Caco-2 (cell line): ENCODE measurements around the gene CHCHD1. TPM values are rescaled to one million over a fixed set of nuclear protein-coding genes. Genes with fewer than 3 reads are reported as not detected.

Experiments
- BruUV-seq: library from RNA; stranded (reverse); fragments of 400-500 nt; replicated peaks from 2 replicates; lab custom pipeline; 2021; lab: Mats Ljungman, UMichigan
- CTCF ChIA-PET: fragments of 300-600 bp; sonication (Branson Sonifier 250); formaldehyde crosslinking; loops from one replicate; lab custom pipeline; 2022; ENCODE audit warnings: antibody characterized with exemption; lab: Charles Lee
- POLR2A ChIA-PET: fragments of 300-600 bp; sonication (Branson Sonifier 250); formaldehyde crosslinking; loops from one replicate; lab custom pipeline; 2022; ENCODE audit warnings: antibody characterized with exemption; lab: Charles Lee
- DNase-seq, 2 experiments: peaks; one replicate each; pipeline versions ENCODE4 v3.0.0 to v3.0.0-alpha.2; 2020 to 2022
- H3K27me3 ChIP-seq: replicated peaks from 2 replicates; pipeline ENCODE4 v1.6.0; 2011; ENCODE audit warnings: low read length; ENCODE audit not compliant: control insufficient read depth, insufficient read depth
- H3K36me3 ChIP-seq: 2 replicates; pipeline ENCODE4 v1.5.1; 2011; ENCODE audit warnings: low read length; ENCODE audit not compliant: control insufficient read depth, insufficient read depth
- H3K4me1 ChIP-seq: fragments of 250-450 bp; sonication (Bioruptor Pico); 2 replicates; pipeline ENCODE4 v1.5.1; 2020; ENCODE audit warnings: mild to moderate bottlenecking
- H3K4me3 ChIP-seq: 2 replicates; pipeline ENCODE4 v1.5.1; 2011; ENCODE audit warnings: low read depth, mild to moderate bottlenecking, control low read depth, low read length
- H3K9me3 ChIP-seq: fragments of 250-450 bp; sonication (Bioruptor Pico); 2 replicates; pipeline ENCODE4 v1.5.1; 2020; ENCODE audit warnings: mild to moderate bottlenecking, moderate library complexity
- H3K27ac Mint-ChIP-seq: one replicate; pipeline ENCODE4 v1.8.0; 2022; ENCODE audit warnings: mixed read lengths; ENCODE audit not compliant: unreplicated experiment
- H3K27me3 Mint-ChIP-seq: one replicate; pipeline ENCODE4 v1.8.0; 2022; ENCODE audit warnings: mixed read lengths; ENCODE audit not compliant: insufficient read depth, unreplicated experiment
- H3K36me3 Mint-ChIP-seq: one replicate; pipeline ENCODE4 v1.8.0; 2022; ENCODE audit warnings: mild to moderate bottlenecking, mixed read lengths; ENCODE audit not compliant: insufficient read depth, unreplicated experiment
- H3K4me1 Mint-ChIP-seq: one replicate; pipeline ENCODE4 v1.8.0; 2022; ENCODE audit warnings: low read depth, mixed read lengths; ENCODE audit not compliant: unreplicated experiment
- H3K4me3 Mint-ChIP-seq: one replicate; pipeline ENCODE4 v1.8.0; 2022; ENCODE audit warnings: mild to moderate bottlenecking, moderate library complexity, mixed read lengths; ENCODE audit not compliant: unreplicated experiment
- H3K9me3 Mint-ChIP-seq: one replicate; pipeline ENCODE4 v1.8.0; 2022; ENCODE audit warnings: mixed read lengths; ENCODE audit not compliant: unreplicated experiment
- CTCF ChIP-seq, 2 experiments: fragments of 200-600 bp in 1 of 2; IDR thresholded peaks; 1 replicate in 1 of 2; 2 replicates in 1 of 2; pipeline versions ENCODE4 v1.5.1 to v1.8.0; 2011 to 2022; ENCODE audit warnings: antibody characterized with exemption in 1 of 2, control low read depth in 1 of 2, inconsistent platforms in 1 of 2, low read depth in 1 of 2, low read length in 1 of 2, mild to moderate bottlenecking in 1 of 2, moderate library complexity in 1 of 2; ENCODE audit not compliant: insufficient read depth in 1 of 2, severe bottlenecking in 1 of 2, unreplicated experiment in 1 of 2
- intact Hi-C: fragments of 100-400 bp; cut with micrococcal nuclease; formaldehyde crosslinking; loops from one replicate; pipeline ENCODE4 v1.10.0; 2022; ENCODE audit not compliant: unreplicated experiment
- total RNA-seq: library from RNA; stranded (reverse); gene quantifications from 2 replicates; pipeline ENCODE4 v1.2.3, GENCODE V29; 2022

CHCHD1 gene
- total RNA-seq, 1 experiment from 2014 or later = 44.1 TPM

GRCh38 chr10:73796766-73797165, 14.9 kb downstream of the CHCHD1 start:
- Histone ChIP-seq H3K4me3 (no peak overlapping the region), H3K36me3 (peaks cover 4% of the 10 kb centered on the region), H3K4me1 (no peaks in the 10 kb centered on the region), H3K9me3 (no peaks in the 10 kb centered on the region), H3K27me3 (no peaks in the 10 kb centered on the region)
- CTCF ChIA-PET = no interaction called here
- no peak overlapping the region for H3K27ac Mint-ChIP-seq
- peaks cover 84% of the 10 kb centered on the region for H3K36me3 Mint-ChIP-seq
- intact Hi-C loops = no loop called here
- DNase-seq = no peak
- H3K4me3 Mint-ChIP-seq = no peak overlapping the region
- no peak for TF ChIP-seq CTCF (IDR thresholded peaks at IDR 0.05; ENCODE audit: insufficient read depth in 1 of 2, low read depth in 1 of 2, low read length in 1 of 2, severe bottlenecking in 1 of 2, unreplicated experiment in 1 of 2)
- H3K9me3 Mint-ChIP-seq = no peaks in the 10 kb centered on the region
- H3K27me3 Mint-ChIP-seq = no peaks in the 10 kb centered on the region
- H3K4me1 Mint-ChIP-seq = no peaks in the 10 kb centered on the region
- POLR2A ChIA-PET = no interaction called here
- BruUV-seq = no TSS peak

- H3K4me1 ChIP-seq = no peaks in the 10 kb centered on the region
- Mint-ChIP-seq H3K36me3 (peaks cover 83% of the 10 kb centered on the region), H3K27ac (no peak overlapping the region), H3K9me3 (no peaks in the 10 kb centered on the region), H3K4me3 (no peak overlapping the region), H3K4me1 (no peaks in the 10 kb centered on the region), H3K27me3 (no peaks in the 10 kb centered on the region)
- DNase-seq = no peak
- H3K27me3 ChIP-seq = no peaks in the 10 kb centered on the region
- no peaks in the 10 kb centered on the region for H3K9me3 ChIP-seq
- POLR2A ChIA-PET = no interaction called here
- CTCF ChIA-PET = no interaction called here
- TF ChIP-seq CTCF (IDR thresholded peaks at IDR 0.05; ENCODE audit: insufficient read depth in 1 of 2, low read depth in 1 of 2, low read length in 1 of 2, severe bottlenecking in 1 of 2, unreplicated experiment in 1 of 2) = no peak
- peaks cover 4% of the 10 kb centered on the region for H3K36me3 ChIP-seq
- no peak overlapping the region for H3K4me3 ChIP-seq
- BruUV-seq = no TSS peak
- intact Hi-C loops = no loop called here
These were observed 15.6 kb downstream of the CHCHD1 start for GRCh38 chr10:73797324-73798025.

GRCh38 chr10:73798087-73798486, 16.2 kb downstream of the CHCHD1 start:
- Mint-ChIP-seq H3K4me1 (no peaks in the 10 kb centered on the region), H3K27ac (no peak overlapping the region), H3K27me3 (no peaks in the 10 kb centered on the region), H3K4me3 (no peak overlapping the region), H3K36me3 (peaks cover 83% of the 10 kb centered on the region), H3K9me3 (no peaks in the 10 kb centered on the region)
- POLR2A ChIA-PET = no interaction called here
- no peaks in the 10 kb centered on the region for H3K27me3 ChIP-seq
- no peaks in the 10 kb centered on the region for H3K9me3 ChIP-seq
- no TSS peak for BruUV-seq
- peaks cover 2% of the 10 kb centered on the region for H3K36me3 ChIP-seq
- intact Hi-C loops = no loop called here
- no peak overlapping the region for H3K4me3 ChIP-seq
- no peak for DNase-seq
- CTCF ChIA-PET = no interaction called here
- TF ChIP-seq CTCF (IDR thresholded peaks at IDR 0.05; ENCODE audit: insufficient read depth in 1 of 2, low read depth in 1 of 2, low read length in 1 of 2, severe bottlenecking in 1 of 2, unreplicated experiment in 1 of 2) = no peak
- H3K4me1 ChIP-seq = no peaks in the 10 kb centered on the region
